Mesendoderm (in vitro differentiated cells): Measurements from ENCODE around the gene PRKN.

ENCODE experiments used
- DNase-seq: peaks from one replicate; pipeline ENCODE4 v3.0.0; 2013
- H2AK5ac ChIP-seq: 2 replicates; pipeline ENCODE4 v1.6.1; 2013; ENCODE audit warnings: low read length, inconsistent platforms
- H2BK120ac ChIP-seq: 2 replicates; pipeline ENCODE4 v1.6.1; 2013; ENCODE audit warnings: low read depth, mild to moderate bottlenecking, low read length, moderate library complexity, mixed read lengths
- H2BK15ac ChIP-seq: replicated peaks from 2 replicates; pipeline ENCODE4 v1.6.1; 2013; ENCODE audit warnings: low read depth, mild to moderate bottlenecking, moderate library complexity
- H2BK5ac ChIP-seq: 2 replicates; pipeline ENCODE4 v1.6.1; 2013; ENCODE audit warnings: low read length, inconsistent platforms
- H3K18ac ChIP-seq: 2 replicates; pipeline ENCODE4 v1.6.1; 2013; ENCODE audit warnings: mild to moderate bottlenecking, low read length, mixed read lengths
- H3K23ac ChIP-seq: one replicate; pipeline ENCODE4 v1.6.1; 2013; ENCODE audit warnings: low read length
- H3K27ac ChIP-seq: 2 replicates; pipeline ENCODE4 v1.5.1; 2013; ENCODE audit warnings: low read depth, mild to moderate bottlenecking, inconsistent platforms, low read length, moderate library complexity
- H3K27me3 ChIP-seq: 2 replicates; pipeline ENCODE4 v1.6.1; 2013; ENCODE audit warnings: low read length, control low read depth, mild to moderate bottlenecking, inconsistent platforms; ENCODE audit not compliant: insufficient read depth, poor library complexity
- H3K36me3 ChIP-seq: 2 replicates; pipeline ENCODE4 v1.6.1; 2013; ENCODE audit warnings: low read length, inconsistent platforms; ENCODE audit not compliant: control insufficient read depth, insufficient read depth
- H3K4ac ChIP-seq: one replicate; pipeline ENCODE4 v1.6.1; 2013; ENCODE audit warnings: low read depth, mild to moderate bottlenecking, low read length, moderate library complexity
- H3K4me1 ChIP-seq: 2 replicates; pipeline ENCODE4 v1.6.1; 2013; ENCODE audit warnings: low read depth, low read length, inconsistent platforms; ENCODE audit not compliant: control insufficient read depth
- H3K4me2 ChIP-seq: 2 replicates; pipeline ENCODE4 v1.6.1; 2013; ENCODE audit warnings: low read length
- H3K4me3 ChIP-seq: 2 replicates; pipeline ENCODE4 v1.5.1; 2013; ENCODE audit warnings: mild to moderate bottlenecking, low read length
- H3K56ac ChIP-seq: one replicate; pipeline ENCODE4 v1.6.1; 2013; ENCODE audit warnings: low read length
- H3K79me1 ChIP-seq: 2 replicates; pipeline ENCODE4 v1.6.1; 2013; ENCODE audit warnings: low read length, inconsistent platforms
- H3K79me2 ChIP-seq: 2 replicates; pipeline ENCODE4 v1.6.1; 2013; ENCODE audit warnings: mild to moderate bottlenecking, low read length; ENCODE audit not compliant: control insufficient read depth, insufficient read depth
- H3K9ac ChIP-seq: 2 replicates; pipeline ENCODE4 v1.6.1; 2013; ENCODE audit warnings: low read length, inconsistent platforms
- H4K5ac ChIP-seq: one replicate; pipeline ENCODE4 v1.6.1; 2013; ENCODE audit warnings: low read length
- H4K8ac ChIP-seq: one replicate; pipeline ENCODE4 v1.6.1; 2013; ENCODE audit warnings: low read depth, mild to moderate bottlenecking, control low read depth, low read length, moderate library complexity
- WGBS: extraction: QIAGEN DNeasy Blood & Tissue Kit; methylation state at CpG from one replicate; pipeline ENCODE4 v1.1.7; 2013; ENCODE audit warnings: low lambda C conversion rate, missing lambda C conversion rate; ENCODE audit not compliant: insufficient coverage; ENCODE audit errors: extremely low coverage; 5-methylcytosine and 5-hydroxymethylcytosine counted together

Gene PRKN

DNA sequence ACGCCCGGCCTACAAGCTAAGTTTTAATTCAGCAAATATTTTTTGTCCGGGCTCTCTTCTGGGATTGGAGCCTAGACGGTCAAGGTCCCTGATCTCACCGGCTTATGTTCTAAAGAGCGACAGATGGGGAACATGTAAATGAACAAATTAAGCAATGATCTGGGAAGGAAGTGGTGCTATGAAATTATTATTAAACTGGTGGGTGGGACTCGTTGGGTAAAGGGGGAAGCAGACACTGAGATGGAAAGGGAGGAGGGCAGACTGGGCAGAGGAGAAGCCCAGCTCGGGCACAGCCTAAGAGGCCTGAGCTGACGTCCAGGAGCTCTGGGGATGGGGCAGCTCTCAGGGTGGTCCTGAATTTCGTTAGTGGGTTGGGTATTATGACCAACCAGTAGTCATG is 1371.9 kb downstream of the PRKN start:
- H2BK120ac ChIP-seq: no peak overlapping the region
- H4K8ac ChIP-seq: no peak overlapping the region
- H3K79me2 ChIP-seq: no peaks in the 10 kb centered on the region
- H3K4me1 ChIP-seq: no peaks in the 10 kb centered on the region
- no peak for DNase-seq
- H3K23ac ChIP-seq: no peak overlapping the region
- no peaks in the 10 kb centered on the region for H3K79me1 ChIP-seq
- H2BK15ac ChIP-seq: no peak overlapping the region
- no peaks in the 10 kb centered on the region for H3K27me3 ChIP-seq
- H3K36me3 ChIP-seq: no peaks in the 10 kb centered on the region
- no peak overlapping the region for H3K56ac ChIP-seq
- no peak overlapping the region for H3K4ac ChIP-seq
- no peak overlapping the region for H3K18ac ChIP-seq
- no peak overlapping the region for H4K5ac ChIP-seq
- H2BK5ac ChIP-seq: no peak overlapping the region
- no peak overlapping the region for H3K4me3 ChIP-seq
- H3K9ac ChIP-seq: no peak overlapping the region
- no peak overlapping the region for H3K4me2 ChIP-seq
- WGBS: no CpG with 5 or more reads among the region's 10 CpGs
- H2AK5ac ChIP-seq: no peak overlapping the region
- no peak overlapping the region for H3K27ac ChIP-seq

- H3K27me3 ChIP-seq: no peaks in the 10 kb centered on the region
- H4K8ac ChIP-seq: no peak overlapping the region
- no peak overlapping the region for H3K18ac ChIP-seq
- H3K4me3 ChIP-seq: no peak overlapping the region
- no CpG with 5 or more reads among the region's 13 CpGs for WGBS
- no peak overlapping the region for H3K9ac ChIP-seq
- no peak overlapping the region for H3K23ac ChIP-seq
- H2BK15ac ChIP-seq: no peak overlapping the region
- H2AK5ac ChIP-seq: no peak overlapping the region
- H2BK120ac ChIP-seq: no peak overlapping the region
- no peaks in the 10 kb centered on the region for H3K4me1 ChIP-seq
- H3K36me3 ChIP-seq: no peaks in the 10 kb centered on the region
- no peaks in the 10 kb centered on the region for H3K79me2 ChIP-seq
- H3K4me2 ChIP-seq: no peak overlapping the region
- no peak overlapping the region for H4K5ac ChIP-seq
- DNase-seq: no peak
- no peak overlapping the region for H2BK5ac ChIP-seq
- H3K4ac ChIP-seq: no peak overlapping the region
- H3K79me1 ChIP-seq: no peaks in the 10 kb centered on the region
- no peak overlapping the region for H3K27ac ChIP-seq
- no peak overlapping the region for H3K56ac ChIP-seq
These were observed 1372.6 kb downstream of the PRKN start for GRCh38 chr6:161354956-161355355.

- H3K27me3 ChIP-seq: no peaks in the 10 kb centered on the region
- no peak overlapping the region for H3K4me2 ChIP-seq
- no peak overlapping the region for H3K56ac ChIP-seq
- no peak for DNase-seq
- H3K4ac ChIP-seq: no peak overlapping the region
- H3K36me3 ChIP-seq: no peaks in the 10 kb centered on the region
- no peak overlapping the region for H2BK120ac ChIP-seq
- H3K4me1 ChIP-seq: no peaks in the 10 kb centered on the region
- H3K9ac ChIP-seq: no peak overlapping the region
- H4K5ac ChIP-seq: no peak overlapping the region
- H3K79me1 ChIP-seq: no peaks in the 10 kb centered on the region
- no peak overlapping the region for H3K18ac ChIP-seq
- no peak overlapping the region for H2BK5ac ChIP-seq
- H3K23ac ChIP-seq: no peak overlapping the region
- H3K79me2 ChIP-seq: no peaks in the 10 kb centered on the region
- no peak overlapping the region for H3K27ac ChIP-seq
- no peak overlapping the region for H2BK15ac ChIP-seq
- H3K4me3 ChIP-seq: no peak overlapping the region
- no CpG with 5 or more reads among the region's 12 CpGs for WGBS
- H2AK5ac ChIP-seq: no peak overlapping the region
- no peak overlapping the region for H4K8ac ChIP-seq
These were observed 1373.2 kb downstream of the PRKN start for GRCh38 chr6:161354276-161354840.

GRCh38 chr6:161353208-161353613 is 1374.4 kb downstream of the PRKN start:
- DNase-seq: peak; percentile 97
- H3K4ac ChIP-seq: no peak overlapping the region
- H3K79me1 ChIP-seq: no peaks in the 10 kb centered on the region
- H4K8ac ChIP-seq: no peak overlapping the region
- H2BK5ac ChIP-seq: no peak overlapping the region
- H3K79me2 ChIP-seq: no peaks in the 10 kb centered on the region
- no peak overlapping the region for H2BK120ac ChIP-seq
- H3K56ac ChIP-seq: no peak overlapping the region
- H3K27me3 ChIP-seq: no peaks in the 10 kb centered on the region
- no peak overlapping the region for H3K9ac ChIP-seq
- H3K4me1 ChIP-seq: no peaks in the 10 kb centered on the region
- no peak overlapping the region for H3K27ac ChIP-seq
- WGBS: no CpG with 5 or more reads among the region's 11 CpGs
- H3K4me2 ChIP-seq: no peak overlapping the region
- H3K18ac ChIP-seq: no peak overlapping the region
- no peak overlapping the region for H3K4me3 ChIP-seq
- no peak overlapping the region for H3K23ac ChIP-seq
- H3K36me3 ChIP-seq: no peaks in the 10 kb centered on the region
- no peak overlapping the region for H4K5ac ChIP-seq
- H2AK5ac ChIP-seq: no peak overlapping the region
- no peak overlapping the region for H2BK15ac ChIP-seq

- H3K56ac ChIP-seq: no peak overlapping the region
- H3K4me2 ChIP-seq: no peak overlapping the region
- H3K23ac ChIP-seq: no peak overlapping the region
- H3K36me3 ChIP-seq: no peaks in the 10 kb centered on the region
- no peaks in the 10 kb centered on the region for H3K79me1 ChIP-seq
- H3K4ac ChIP-seq: no peak overlapping the region
- no peak overlapping the region for H3K9ac ChIP-seq
- H3K4me3 ChIP-seq: no peak overlapping the region
- H2BK15ac ChIP-seq: no peak overlapping the region
- no CpG with 5 or more reads among the region's 5 CpGs for WGBS
- H4K5ac ChIP-seq: no peak overlapping the region
- H4K8ac ChIP-seq: no peak overlapping the region
- no peaks in the 10 kb centered on the region for H3K79me2 ChIP-seq
- no peaks in the 10 kb centered on the region for H3K27me3 ChIP-seq
- H3K18ac ChIP-seq: no peak overlapping the region
- no peak overlapping the region for H2BK5ac ChIP-seq
- H3K27ac ChIP-seq: no peak overlapping the region
- H2AK5ac ChIP-seq: no peak overlapping the region
- no peak overlapping the region for H2BK120ac ChIP-seq
- DNase-seq: no peak
- H3K4me1 ChIP-seq: no peaks in the 10 kb centered on the region
These were observed 1375.7 kb downstream of the PRKN start for GRCh38 chr6:161351858-161352257.

- no peak overlapping the region for H2BK5ac ChIP-seq
- no peak overlapping the region for H3K4ac ChIP-seq
- H3K4me3 ChIP-seq: no peak overlapping the region
- H3K23ac ChIP-seq: no peak overlapping the region
- DNase-seq: no peak
- no peak overlapping the region for H2BK120ac ChIP-seq
- no peak overlapping the region for H2AK5ac ChIP-seq
- H3K4me1 ChIP-seq: no peaks in the 10 kb centered on the region
- no peaks in the 10 kb centered on the region for H3K27me3 ChIP-seq
- H3K18ac ChIP-seq: no peak overlapping the region
- H3K79me2 ChIP-seq: no peaks in the 10 kb centered on the region
- whole genome bisulfite sequencing: no CpG with 5 or more reads among the region's 19 CpGs
- H3K4me2 ChIP-seq: no peak overlapping the region
- no peak overlapping the region for H4K8ac ChIP-seq
- H3K36me3 ChIP-seq: no peaks in the 10 kb centered on the region
- H3K56ac ChIP-seq: no peak overlapping the region
- H2BK15ac ChIP-seq: no peak overlapping the region
- no peak overlapping the region for H3K27ac ChIP-seq
- H3K79me1 ChIP-seq: no peaks in the 10 kb centered on the region
- H3K9ac ChIP-seq: no peak overlapping the region
- H4K5ac ChIP-seq: no peak overlapping the region
These were observed 1377.7 kb downstream of the PRKN start for GRCh38 chr6:161349886-161350285.
